A673 (cell line): ENCODE data around the gene FGF22.

Source experiments
- CTCF ChIP-seq: fragments of 300-800, 200-600 bp; sonication (generic); conservative IDR thresholded peaks from 2 replicates; pipeline ENCODE4 v1.5.1; 2017; ENCODE audit warnings: low read depth, mild to moderate bottlenecking, antibody characterized with exemption, low read length, moderate library complexity, mixed read lengths
- EZH2 ChIP-seq: fragments of 200-600 bp; sonication (generic); IDR thresholded peaks from 2 replicates; pipeline ENCODE4 v1.6.1; 2017; ENCODE audit warnings: borderline replicate concordance, low read depth, mild to moderate bottlenecking, mixed read lengths, antibody characterized with exemption, low read length; ENCODE audit not compliant: poor library complexity, severe bottlenecking

- no peak for TF ChIP-seq CTCF
- no peak for TF ChIP-seq EZH2
These were observed 43.1 kb downstream of the FGF22 start for GRCh38 chr19:682678-683320.
